ENCODE measurements around the gene TP73.

- TF ChIP-seq CTCF (IDR thresholded peaks at IDR 0.05) (no peak), EZH2 (IDR thresholded peaks at IDR 0.05; ENCODE audit: borderline replicate concordance, insufficient read depth, low read depth, low read length, poor library complexity, severe bottlenecking) (no peak)
Observed at GRCh38 chr1:3641816-3642215, 10.5 kb upstream of the TP73 start.

All from B cell (primary cell).